ENCODE data around the gene MYLK.

MYLK gene

GRCh38 chr3:123653221-123653682, 230.9 kb downstream of the MYLK start:
- TF ChIP-seq, protein P1, sequence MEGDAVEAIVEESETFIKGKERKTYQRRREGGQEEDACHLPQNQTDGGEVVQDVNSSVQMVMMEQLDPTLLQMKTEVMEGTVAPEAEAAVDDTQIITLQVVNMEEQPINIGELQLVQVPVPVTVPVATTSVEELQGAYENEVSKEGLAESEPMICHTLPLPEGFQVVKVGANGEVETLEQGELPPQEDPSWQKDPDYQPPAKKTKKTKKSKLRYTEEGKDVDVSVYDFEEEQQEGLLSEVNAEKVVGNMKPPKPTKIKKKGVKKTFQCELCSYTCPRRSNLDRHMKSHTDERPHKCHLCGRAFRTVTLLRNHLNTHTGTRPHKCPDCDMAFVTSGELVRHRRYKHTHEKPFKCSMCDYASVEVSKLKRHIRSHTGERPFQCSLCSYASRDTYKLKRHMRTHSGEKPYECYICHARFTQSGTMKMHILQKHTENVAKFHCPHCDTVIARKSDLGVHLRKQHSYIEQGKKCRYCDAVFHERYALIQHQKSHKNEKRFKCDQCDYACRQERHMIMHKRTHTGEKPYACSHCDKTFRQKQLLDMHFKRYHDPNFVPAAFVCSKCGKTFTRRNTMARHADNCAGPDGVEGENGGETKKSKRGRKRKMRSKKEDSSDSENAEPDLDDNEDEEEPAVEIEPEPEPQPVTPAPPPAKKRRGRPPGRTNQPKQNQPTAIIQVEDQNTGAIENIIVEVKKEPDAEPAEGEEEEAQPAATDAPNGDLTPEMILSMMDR (IDR thresholded peaks at IDR 0.05; ENCODE audit: insufficient read depth, low read depth, low read length, missing control alignments), result no peak
- no peak overlapping the region for H3K4me3 ChIP-seq (ENCODE audit: low read depth, low read length)
- DNase-seq (ENCODE audit: low read depth), result no peak

- H3K4me3 ChIP-seq (ENCODE audit: low read depth, low read length), result no peak overlapping the region
- TF ChIP-seq, protein P1 (IDR thresholded peaks at IDR 0.05; ENCODE audit: insufficient read depth, low read depth, low read length, missing control alignments), result peak; percentile 86
- DNase-seq (ENCODE audit: low read depth), result peak; percentile 56
These were observed 231.7 kb downstream of the MYLK start for GRCh38 chr3:123652342-123652984.

- TF ChIP-seq, protein P1 (IDR thresholded peaks at IDR 0.05; ENCODE audit: insufficient read depth, low read depth, low read length, missing control alignments), result no peak
- H3K4me3 ChIP-seq (ENCODE audit: low read depth, low read length), result no peak overlapping the region
- no peak for DNase-seq (ENCODE audit: low read depth)
These were observed 232.4 kb downstream of the MYLK start for GRCh38 chr3:123651449-123652341.

DNA sequence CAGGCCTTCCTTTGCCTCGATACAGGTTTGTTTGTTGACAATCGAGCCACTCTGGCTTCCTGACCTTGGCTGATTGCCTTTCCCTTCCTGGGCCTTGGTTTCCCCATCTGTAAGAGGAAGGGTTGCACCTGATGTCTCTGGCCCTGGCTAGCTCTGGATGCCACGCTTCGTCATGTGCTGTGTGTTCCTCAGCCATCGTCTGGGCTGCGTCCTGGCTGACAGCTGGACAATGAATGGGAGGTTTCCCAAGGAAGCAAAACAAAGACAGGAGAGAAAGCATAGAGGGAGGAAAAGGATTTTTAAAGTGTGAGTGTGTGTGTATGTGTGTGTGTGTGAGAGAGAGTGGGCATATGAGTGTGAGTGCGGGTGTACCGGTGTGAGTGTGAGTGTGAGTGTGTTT, 234.0 kb downstream of the MYLK start:
- TF ChIP-seq, protein P1 (IDR thresholded peaks at IDR 0.05; ENCODE audit: insufficient read depth, low read depth, low read length, missing control alignments), result no peak
- no peak overlapping the region for H3K4me3 ChIP-seq (ENCODE audit: low read depth, low read length)
- DNase-seq (ENCODE audit: low read depth), result no peak

- no peak overlapping the region for H3K4me3 ChIP-seq (ENCODE audit: low read depth, low read length)
- TF ChIP-seq, protein P1 (IDR thresholded peaks at IDR 0.05; ENCODE audit: insufficient read depth, low read depth, low read length, missing control alignments), result no peak
- no peak for DNase-seq (ENCODE audit: low read depth)
These were observed 235.3 kb downstream of the MYLK start for GRCh38 chr3:123648696-123649405.

GRCh38 chr3:123644358-123644757, 239.8 kb downstream of the MYLK start:
- TF ChIP-seq, protein P1 (IDR thresholded peaks at IDR 0.05; ENCODE audit: insufficient read depth, low read depth, low read length, missing control alignments), result no peak
- DNase-seq (ENCODE audit: low read depth), result no peak
- H3K4me3 ChIP-seq (ENCODE audit: low read depth, low read length), result no peak overlapping the region

All from GM12865 (cell line).